Hematopoietic multipotent progenitor cell treated with erythropoietin and hydrocortisone succinate and interleukin-3 and kit ligand, for 4 days (in vitro differentiated cells): Measurements from ENCODE around the gene ZNF669.
"Not testable (repeated sequence)": the region's sequence is repeated elsewhere in the genome, so short reads cannot be mapped to it uniquely, and the experiment has no call there.

Source experiments
- DNase-seq: peaks from one replicate; pipeline ENCODE4 v3.0.0-alpha.2; 2015

ZNF669 gene

DNA sequence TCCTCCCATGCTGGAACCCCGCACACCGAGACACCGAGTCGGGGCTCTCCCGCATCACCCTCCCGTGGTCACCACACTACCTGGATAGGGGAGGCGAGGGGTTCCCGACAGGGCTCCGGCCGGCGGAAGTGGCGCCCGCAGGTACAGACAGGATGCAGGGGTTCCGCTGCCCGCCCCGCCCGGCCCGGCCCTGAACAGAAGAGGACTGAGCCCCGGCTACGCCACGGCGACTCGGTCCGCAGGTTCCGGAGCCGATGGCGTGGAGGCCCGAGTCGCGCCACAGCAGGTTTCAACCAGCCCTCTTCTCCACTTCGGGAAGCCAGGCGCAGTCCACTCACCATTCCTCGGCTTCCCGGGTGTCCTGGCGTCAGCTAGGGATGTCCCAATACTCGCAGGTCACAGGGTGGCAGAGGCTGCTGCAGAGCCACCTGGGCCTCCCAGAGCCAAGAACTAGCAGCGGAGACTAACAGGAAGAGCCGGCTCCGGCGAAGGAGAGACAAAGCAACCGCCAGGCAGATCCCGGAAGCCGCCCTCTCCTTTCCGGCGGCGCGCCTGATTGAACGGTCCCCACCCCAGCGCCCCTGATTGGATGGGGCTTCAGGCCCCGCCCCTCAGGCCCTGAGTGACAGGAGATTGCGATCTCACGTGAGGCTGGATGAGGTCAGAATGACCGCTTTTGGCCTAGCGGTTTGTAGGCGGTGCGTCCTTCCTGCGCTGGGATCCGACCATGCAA lies at the start of gene ZNF669:
ZNF669 (minus strand) TSS at position 498 of the 733 bp plus-strand sequence; CDS start at position 341, 157 bp downstream.
- peak; percentile 97 for DNase-seq

DNA sequence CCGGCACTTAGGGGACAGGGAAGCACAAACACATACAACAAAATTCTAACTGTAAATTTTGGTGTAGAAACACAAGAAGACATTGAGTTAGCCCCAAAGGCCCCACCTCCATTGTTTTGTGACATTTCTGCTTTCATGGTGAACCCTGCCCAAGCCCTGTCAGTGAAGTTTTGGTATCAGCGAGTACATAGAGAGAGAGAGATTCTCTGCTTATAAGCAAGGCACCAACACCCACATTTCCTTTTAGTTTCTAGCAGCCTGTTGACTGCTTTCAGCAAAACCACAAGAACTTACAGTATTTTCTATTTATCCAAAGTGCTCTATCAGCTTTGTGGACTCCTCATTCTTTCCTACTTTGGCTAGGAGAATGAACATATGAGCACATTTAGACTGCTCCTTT lies 43.6 kb upstream of the ZNF669 start:
- DNase-seq, result no peak

DNA sequence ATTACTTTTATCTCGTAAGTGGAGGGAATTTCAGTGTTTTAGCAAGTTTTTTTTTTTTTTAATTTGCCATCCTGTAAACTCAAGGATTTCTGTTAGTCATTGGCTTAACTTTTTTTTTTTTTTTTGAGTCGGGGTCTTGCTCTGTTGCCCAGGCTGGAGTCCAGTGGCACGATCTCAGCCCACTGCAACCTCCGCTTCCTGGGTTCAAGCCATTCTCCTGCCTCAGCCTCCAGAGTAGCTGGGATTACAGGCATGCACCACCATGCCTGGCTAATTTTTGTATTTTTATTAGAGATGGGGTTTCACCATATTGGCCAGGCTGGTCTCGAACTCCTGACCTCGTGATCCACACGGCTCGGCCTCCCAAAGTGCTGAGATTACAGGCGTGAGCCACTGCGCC lies 43.0 kb upstream of the ZNF669 start:
- not testable (repeated sequence) for DNase-seq

DNA sequence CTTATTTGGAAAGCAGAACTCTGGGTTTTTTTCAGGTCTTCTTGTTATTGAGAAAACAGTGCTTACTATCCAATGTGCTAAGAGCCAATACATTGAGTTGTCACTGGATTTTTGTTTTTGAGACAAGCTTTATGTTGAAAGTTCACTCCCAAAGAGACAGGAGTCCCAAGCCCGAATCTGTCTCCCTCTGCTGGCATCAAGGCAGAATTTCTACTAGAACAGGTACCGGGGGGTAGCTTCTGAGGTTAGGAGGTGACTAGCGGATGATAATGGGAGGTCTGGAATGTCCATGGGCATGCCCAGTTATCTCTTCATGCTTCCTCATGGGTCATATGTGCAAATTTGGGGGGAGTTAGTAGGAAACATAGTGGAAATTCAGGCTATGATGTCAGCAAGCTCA lies 42.5 kb upstream of the ZNF669 start:
- peak; percentile 17 for DNase-seq

DNA sequence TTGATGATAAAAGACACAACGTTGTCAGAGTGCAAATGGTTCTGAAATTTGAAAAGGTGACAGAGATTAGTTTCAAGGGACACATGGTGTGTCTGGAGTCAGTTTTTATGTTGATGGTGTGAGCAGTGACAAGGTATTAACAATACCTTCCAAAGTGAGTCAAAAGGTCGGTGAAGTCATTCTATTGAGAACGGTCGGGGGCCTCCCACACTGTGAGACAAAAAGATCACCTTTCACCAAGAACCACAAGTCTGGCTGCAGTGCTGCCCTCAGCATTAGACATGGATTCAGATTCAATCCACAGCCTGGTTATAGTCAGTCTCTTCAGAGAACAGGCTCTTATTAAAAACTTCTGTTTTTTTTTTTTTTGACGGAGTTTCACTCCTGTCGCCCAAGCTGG lies 41.1 kb upstream of the ZNF669 start:
- no peak for DNase-seq

DNA sequence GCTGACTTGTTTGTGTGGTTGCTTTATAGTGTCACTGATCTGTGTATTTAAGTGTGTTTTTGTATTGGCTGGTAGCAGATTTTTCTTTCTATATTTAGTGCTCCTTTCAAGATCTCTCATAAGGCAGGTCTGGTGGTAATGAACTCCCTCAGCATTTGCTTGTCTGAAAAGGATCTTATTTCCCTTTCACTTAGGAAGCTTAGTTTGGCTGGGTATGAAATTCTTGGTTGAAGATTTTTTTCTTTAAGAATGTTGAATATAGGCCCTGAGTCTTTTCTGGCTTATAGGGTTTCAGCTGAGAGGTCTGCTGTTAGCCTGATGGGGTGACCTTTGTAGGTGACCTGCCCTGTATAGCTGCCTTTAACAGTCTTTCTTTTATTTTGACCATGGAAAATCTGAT lies 35.4 kb upstream of the ZNF669 start:
- not testable (repeated sequence) for DNase-seq

DNA sequence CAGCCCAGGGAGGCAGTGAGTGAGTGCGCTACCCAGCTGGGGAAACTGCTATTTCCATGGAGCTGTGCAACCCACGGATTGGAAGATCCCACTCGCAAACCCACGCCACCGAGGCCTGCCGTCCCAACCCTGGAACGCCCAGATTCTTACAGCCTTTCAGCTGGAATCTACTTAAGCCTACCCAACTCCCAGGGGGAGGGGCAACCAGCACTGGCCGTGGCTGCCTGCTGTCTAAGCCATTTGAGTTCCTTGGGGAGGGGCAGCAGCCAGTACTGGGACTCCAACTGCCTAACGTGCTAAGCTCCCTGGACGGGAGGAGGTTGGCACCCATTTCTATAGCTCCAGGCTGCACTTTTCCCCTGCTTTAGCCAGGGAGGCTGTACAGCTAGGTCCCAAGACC lies 27.1 kb upstream of the ZNF669 start:
- no peak for DNase-seq

DNA sequence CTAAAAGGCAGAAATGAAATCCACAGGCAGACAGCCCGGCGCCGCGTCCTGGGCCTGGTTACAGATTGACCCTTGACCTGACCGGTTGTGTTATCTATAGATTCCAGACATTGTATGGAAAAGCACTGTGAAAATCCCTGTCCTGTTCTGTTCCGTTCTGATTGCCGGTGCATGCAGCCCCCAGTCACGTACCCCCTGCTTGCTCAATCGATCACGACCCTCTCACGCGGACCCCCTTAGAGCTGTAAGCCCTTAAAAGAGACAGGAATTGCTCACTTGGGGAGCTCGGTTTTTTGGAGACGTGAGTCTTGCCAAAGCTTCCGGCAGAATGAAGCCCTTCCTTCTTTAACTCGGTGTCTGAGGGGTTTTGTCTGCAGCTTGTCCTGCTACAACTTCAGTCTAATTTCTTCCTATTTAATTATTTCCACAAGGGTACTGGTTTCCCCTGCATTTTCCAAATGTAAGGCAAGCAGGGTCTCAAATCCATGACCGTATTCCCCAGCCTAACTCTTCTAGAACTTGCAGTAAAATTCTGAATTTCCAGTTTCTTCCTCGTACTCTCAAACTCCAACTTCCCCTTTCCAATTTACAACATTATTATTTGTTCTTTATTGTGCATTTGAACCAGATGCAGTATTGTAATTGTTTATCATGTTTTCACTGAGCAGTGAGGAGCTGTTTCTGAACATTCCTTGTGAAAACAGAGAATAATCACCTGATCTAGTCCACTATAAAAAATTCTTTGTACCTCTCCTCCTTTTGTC lies 23.5 kb upstream of the ZNF669 start:
- peak; percentile 35 for DNase-seq

DNA sequence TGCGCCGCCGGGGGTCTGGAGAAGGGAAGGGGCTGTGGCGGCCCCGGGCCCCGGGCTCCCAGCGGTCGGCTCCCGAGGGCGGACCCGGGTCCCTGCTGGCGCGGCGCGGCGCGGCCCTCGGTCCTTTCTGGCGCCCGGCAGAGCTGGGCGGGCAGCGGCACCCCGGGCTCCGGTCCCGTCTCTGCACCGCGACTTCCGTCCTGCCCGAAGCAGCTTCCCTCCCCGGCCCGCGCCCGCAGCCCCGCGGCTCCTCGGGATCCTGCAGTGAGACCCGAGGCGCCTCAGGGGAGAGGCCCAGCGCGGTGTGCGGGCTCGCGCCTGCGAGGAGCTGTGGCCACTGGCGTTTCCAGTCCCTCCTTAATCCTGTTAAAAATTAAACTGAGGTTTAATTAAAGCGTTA lies 22.4 kb upstream of the ZNF669 start:
- DNase-seq, result not testable (repeated sequence)

DNA sequence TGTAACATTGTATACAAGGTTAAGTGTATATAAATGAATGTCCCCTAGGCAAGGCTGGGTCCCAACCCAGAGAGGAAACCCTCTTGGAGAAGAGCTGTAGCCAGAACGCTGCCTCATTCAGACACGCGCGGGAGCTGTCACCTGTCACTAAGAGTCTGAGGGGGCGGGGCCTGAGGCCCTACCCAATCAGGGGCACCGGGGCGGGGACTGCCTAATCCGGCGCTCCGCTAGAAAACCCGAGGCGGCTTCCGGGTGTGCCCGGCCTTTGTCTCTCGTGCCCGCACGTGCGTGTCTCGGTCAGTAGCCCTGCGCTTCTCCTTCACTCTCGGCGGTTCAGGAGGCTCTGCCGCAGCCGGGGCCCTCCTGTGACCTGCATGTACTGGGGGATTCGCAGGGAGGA lies 22.0 kb upstream of the ZNF669 start:
- not testable (repeated sequence) for DNase-seq

DNA sequence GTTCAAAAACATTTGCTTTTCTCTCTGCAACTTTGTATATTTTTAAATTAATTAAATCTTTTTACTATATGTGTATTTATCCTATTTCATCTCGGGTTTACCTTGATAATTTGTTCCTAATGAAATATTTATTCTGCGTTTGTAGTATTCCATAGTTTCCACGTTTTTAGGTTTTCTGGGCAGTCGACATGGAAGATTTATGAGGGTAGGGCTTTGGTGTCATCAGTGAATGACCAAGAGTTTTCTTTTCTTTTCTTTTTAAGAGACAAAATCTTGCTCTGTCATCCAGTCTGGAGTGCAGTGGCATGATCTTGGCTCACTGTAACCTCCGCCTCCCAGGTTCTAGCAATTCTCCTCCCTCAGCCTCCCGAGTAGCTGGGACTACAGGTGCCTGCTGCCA lies 17.2 kb upstream of the ZNF669 start:
- no peak for DNase-seq

DNA sequence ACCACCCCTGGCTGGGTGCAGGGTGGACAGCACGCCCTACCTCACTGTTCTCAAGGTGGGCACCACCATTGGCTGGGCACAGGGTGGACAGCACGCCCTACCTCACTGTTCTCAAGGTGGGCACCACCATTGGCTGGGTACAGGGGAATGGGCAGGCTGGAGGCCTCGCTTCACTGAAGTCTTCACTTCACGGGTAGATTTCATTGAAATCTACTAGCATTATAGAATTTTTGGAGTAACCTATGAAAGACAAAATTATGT lies 16.2 kb upstream of the ZNF669 start:
- not testable (repeated sequence) for DNase-seq

DNA sequence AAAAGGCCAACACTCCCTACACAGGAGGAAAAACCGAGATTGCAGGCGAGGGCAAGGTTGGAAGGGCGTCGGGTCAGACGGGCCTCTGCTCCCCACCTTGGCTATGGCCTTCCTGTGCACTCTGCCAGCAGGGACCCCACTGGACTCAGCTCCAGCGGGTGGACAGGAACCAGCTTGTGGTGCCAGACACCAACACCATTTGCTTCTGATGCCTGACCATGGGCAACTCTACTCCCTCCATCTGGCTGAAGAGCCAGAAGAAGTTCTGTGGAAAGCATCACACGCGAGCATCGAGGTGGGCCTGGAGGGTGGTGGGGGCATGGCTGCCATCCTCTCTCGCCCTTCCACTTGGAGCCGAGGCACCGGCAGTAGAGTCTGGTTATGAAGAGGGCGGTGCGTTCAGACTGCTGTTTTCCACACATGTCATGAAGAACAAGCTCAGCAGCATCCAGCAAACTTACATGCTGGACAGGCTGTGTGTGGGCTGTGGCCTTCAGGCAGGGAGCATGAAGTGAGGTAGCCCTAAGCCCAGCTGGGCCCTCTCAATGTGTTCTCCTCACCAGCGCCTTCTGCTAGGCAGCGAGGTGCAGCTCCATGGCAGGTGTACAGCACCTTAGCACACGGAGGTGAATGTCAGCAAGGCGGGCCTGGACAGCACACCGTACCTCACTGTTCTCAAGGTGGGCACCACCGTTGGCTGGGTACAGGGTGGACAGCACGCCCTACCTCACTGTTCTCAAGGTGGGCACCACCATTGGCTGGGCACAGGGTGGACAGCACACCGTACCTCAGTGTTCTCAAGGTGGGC lies 15.6 kb upstream of the ZNF669 start:
- no peak for DNase-seq

DNA sequence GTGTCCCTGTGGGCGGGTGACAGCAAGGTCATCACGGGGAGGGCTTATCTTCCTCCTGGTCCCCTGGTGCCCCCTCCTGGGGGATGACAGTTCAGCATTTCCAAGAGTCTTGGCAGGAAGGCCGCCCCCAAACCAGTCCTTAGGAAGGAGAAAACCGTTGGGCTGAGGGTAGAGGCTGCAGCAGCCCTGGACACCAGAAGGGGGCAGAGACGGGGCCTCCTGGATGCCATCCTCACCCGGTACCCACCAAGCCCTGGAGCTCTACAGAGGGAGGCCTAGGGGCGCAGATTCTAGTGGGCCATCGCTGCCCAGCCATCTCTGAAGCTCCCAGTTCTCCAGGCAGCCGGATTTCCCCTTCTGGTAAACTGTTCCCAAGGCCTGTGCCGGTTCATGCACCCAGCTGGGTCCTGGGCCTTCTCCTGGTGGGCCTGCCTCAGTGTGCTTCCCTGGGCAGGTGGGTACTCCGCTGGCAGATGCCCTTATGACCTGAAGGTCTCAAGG lies 14.8 kb upstream of the ZNF669 start:
- peak; percentile 58 for DNase-seq

DNA sequence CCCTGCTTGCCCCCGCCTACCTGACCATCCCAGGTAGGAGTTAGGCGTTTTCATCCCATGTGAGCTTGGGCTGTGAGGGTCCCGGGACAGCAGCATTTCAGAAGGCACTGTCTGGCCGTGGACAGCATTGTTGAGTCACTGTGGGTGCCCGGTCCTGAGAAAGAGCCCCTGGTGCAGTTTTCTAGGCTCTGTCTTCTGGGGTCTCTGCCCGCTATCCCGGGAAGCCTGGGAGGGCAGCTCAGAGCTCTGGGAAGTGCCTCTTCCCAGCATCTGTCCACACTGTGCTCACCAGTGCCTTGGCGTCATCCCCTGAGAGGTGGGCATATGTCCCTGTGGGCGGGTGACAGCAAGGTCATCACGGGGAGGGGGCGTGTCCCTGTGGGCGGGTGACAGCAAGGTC lies 11.4 kb upstream of the ZNF669 start:
- no peak for DNase-seq

DNA sequence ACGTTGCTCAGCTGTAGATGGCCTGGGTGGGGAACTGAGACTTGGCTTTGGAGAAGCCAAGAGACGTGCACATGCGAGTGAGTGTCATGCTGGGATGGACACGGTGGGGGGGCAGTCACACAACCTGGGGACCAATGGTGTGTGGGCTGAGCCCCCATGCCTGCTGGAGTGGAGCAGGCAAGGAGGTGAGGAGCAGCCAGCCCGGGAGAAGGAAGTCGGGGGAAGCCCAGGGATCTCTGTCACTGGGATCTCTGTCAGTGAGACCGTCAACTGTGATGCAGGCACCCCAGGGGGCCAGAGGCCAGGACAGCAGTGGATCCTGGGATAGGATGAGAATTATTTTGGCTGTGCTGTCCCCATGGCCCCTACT lies 11.0 kb upstream of the ZNF669 start:
- DNase-seq, result no peak

DNA sequence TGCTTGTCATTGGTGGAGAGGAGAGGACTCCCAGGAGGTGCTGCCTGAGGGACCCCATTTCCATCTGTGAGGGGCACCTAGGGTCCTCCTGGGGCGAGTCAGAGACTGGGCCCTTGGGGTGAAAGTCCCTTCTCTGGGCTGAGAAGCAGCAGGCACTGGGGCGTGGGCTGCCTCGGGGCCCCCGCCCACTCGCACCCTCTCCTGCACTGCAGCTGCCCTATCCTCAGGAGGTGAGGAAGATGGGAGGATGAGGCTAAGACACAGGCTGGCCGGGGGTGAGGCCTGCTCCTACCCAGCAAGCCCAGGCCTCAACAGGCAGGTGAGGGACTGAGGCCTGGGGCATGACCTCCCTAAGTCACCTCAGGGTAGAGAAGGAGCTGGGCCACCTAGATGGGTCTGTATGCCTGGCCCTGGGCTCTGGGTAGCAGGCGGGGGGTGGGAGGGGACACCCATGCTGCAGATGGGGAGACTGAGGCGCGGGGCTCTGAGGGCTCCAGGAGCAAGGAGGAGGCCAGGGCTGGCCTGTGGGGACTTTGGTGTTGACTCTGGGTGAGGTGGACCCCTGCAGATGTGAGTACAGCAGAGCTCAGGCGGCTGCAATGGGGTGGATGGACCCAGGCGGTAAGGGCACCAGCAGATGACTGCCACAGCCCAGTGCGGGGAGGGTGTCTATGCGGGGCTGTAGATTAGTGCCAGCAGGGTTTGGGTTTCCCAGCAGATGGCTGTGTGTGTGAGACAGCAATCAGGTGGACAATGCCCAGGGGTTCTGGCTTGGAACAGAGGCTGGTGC lies 10.4 kb upstream of the ZNF669 start:
- no peak for DNase-seq

DNA sequence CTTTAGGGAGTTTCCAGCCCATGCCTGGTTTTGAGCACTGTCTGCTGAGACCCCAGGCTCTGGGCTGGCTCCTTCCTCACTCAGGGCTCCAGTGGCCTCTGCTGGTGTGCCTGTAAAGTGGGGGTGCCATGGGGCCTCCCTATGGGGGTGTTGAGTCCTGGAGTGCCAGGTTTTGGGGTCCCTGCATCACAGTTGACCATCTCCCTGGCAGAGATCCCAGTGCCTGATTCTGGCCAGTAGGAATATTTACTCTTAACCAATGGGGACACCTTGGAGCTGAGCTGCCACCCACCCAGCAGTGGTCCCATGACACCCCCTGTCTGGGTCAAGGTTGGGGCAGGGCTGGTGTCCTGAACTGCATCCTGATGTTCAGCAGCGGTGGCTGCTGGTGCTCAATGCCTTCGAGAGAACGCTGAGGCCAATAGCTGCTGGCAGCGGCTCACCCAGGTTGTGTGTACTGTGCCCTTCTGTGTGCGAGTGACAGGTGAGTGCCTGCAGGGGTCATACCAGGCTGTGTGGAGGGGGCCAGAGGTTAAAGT lies 9.6 kb upstream of the ZNF669 start:
- no peak for DNase-seq

DNA sequence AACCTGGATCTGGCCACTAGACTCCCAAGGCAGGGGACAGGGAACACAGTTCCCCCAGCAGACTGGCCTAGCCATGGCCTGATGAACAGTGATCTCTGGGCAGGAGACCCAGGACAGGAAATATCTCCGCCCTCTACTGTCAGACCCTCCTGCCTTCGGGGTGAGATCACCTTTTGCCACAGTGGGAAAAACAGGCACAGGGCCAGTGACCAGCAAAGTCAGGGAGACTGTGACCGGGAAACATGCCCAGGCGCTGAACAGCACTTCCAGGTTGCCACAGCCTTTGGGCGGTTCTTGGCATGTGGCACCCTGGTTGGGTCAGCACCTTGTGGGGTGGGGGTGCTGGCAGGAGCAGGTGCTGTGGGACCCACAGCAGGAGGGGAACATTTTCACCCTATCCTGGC lies 8.9 kb upstream of the ZNF669 start:
- DNase-seq, result no peak

DNA sequence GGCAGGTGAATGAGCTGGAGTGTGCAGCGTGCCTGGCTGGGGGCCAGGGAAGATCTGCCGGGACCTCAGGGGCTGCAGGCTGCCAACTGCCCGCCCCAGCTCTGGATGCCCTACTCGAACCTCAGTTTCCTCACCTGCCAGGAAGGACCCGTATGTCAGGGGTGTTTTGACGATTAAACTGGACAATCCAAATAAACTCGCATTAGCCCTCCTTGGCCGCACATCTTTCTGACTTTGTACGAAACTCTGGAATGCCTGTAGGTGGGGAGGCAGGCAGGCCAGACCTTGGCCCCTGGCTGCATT lies 8.3 kb upstream of the ZNF669 start:
- no peak for DNase-seq

DNA sequence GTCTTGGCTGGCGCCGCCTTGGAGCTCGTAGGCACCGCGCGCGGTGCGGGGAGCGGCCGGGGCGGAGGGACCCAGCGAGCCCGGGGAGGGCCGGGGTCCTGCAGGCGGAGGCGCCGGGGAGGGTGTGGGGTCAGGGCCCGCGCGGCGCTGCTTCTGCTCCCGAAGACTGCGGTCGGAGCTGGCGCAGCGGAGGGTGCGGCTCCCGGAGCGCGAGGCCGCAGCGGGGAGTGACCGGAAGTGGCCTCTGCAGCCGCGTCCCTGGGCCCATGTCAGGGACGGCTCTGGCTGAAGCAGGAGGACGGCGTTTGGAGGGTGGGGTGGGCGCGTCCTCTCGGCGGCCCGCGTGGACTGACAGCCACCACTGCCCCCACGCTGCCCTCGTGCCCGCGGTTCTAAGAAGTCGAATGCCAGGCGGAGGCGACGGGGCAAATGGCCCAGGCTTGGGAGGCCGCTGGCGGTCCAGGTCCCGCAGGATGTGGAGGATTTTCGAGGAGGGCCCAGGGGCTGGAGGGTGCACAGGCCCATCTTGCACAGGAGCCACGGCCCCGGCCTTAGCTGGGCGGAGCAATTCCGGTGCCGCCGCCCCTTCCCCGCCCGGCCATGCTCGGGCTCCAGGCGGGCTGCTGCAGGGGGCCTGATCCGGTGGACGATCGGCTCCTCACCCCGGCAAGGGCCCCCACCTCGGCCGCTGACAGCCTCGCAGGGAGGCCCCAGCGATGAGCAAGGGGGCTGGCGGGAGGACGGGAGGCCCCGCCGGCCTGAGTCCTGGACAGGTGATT lies 7.7 kb upstream of the ZNF669 start:
- peak; percentile 31 for DNase-seq

DNA sequence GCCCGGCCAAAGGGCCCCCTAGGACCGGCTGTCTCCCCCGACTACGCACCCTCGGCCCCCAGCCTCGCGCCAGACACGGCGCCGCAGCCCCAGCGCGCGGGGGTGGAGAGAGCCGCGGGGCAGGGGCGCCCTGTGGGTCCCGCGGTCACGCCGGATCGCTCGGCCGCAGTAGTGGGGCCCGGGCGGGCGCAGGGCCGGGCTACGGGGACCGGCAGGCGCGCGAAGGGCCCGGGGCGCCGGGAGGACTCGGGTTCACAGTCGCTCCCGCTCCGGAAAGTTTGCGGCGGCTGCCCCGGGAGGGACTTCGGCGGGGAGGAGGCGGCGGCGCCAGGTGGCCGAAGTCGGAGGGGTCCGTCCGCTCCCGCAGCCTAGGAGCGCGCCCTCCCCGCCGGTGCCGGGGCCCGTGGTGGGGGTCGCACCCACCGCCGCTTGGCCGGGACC lies 7.1 kb upstream of the ZNF669 start:
- peak; percentile 22 for DNase-seq
